Loucy (cell line): ENCODE measurements around the gene JMJD8.

ENCODE experiments used
- H2AFZ ChIP-seq: fragments of 200-600 bp; sonication (generic); 2 replicates; pipeline ENCODE4 v1.6.0; 2016; ENCODE audit warnings: antibody characterized with exemption, mild to moderate bottlenecking, low read length, moderate library complexity
- H3F3A ChIP-seq: fragments of 200-600 bp; 2 replicates; pipeline ENCODE4 v1.6.0; 2016; ENCODE audit warnings: antibody characterized with exemption, low read depth, mild to moderate bottlenecking
- H3K27me3 ChIP-seq: fragments of 200-600 bp; sonication (generic); 2 replicates; pipeline ENCODE4 v1.6.1; 2014; ENCODE audit warnings: low read length, mild to moderate bottlenecking; ENCODE audit not compliant: insufficient read depth, poor library complexity, severe bottlenecking
- H3K36me3 ChIP-seq: fragments of 200-600 bp; sonication (generic); 2 replicates; pipeline ENCODE4 v1.6.1; 2016; ENCODE audit warnings: low read length; ENCODE audit not compliant: insufficient read depth
- H3K4me1 ChIP-seq: fragments of 200-600 bp; sonication (generic); 2 replicates; pipeline ENCODE4 v1.5.1; 2014; ENCODE audit warnings: low read length, mild to moderate bottlenecking; ENCODE audit not compliant: insufficient read depth, poor library complexity, severe bottlenecking
- H3K4me2 ChIP-seq: fragments of 200-600 bp; sonication (generic); 2 replicates; pipeline ENCODE4 v1.6.0; 2014; ENCODE audit warnings: antibody characterized with exemption, low read length, low read depth, mild to moderate bottlenecking; ENCODE audit not compliant: poor library complexity, severe bottlenecking
- H3K4me3 ChIP-seq: fragments of 200-600 bp; sonication (generic); 2 replicates; pipeline ENCODE4 v1.5.1; 2014; ENCODE audit warnings: low read length, mild to moderate bottlenecking, mixed read lengths; ENCODE audit not compliant: poor library complexity, severe bottlenecking
- H3K79me2 ChIP-seq: fragments of 200-600 bp; sonication (generic); 2 replicates; pipeline ENCODE4 v1.6.1; 2014; ENCODE audit warnings: low read length; ENCODE audit not compliant: insufficient read depth
- H3K9ac ChIP-seq: fragments of 200-600 bp; sonication (generic); 2 replicates; pipeline ENCODE4 v1.6.0; 2014; ENCODE audit warnings: mild to moderate bottlenecking, low read depth, low read length, moderate library complexity; ENCODE audit not compliant: poor library complexity, severe bottlenecking
- H3K9me2 ChIP-seq: fragments of 200-600 bp; sonication (generic); replicated peaks from 2 replicates; pipeline ENCODE4 v1.6.1; 2016; ENCODE audit warnings: low read depth, low read length, mixed read lengths
- H3K9me3 ChIP-seq: fragments of 200-600 bp; sonication (generic); 2 replicates; pipeline ENCODE4 v1.6.1; 2014; ENCODE audit warnings: mild to moderate bottlenecking, antibody characterized with exemption, low read length, low read depth; ENCODE audit not compliant: insufficient read depth
- H4K20me1 ChIP-seq: fragments of 200-600 bp; sonication (generic); 2 replicates; pipeline ENCODE4 v1.6.0; 2014; ENCODE audit warnings: antibody characterized with exemption, low read length, mild to moderate bottlenecking; ENCODE audit not compliant: insufficient read depth, poor library complexity, severe bottlenecking
- CTCF ChIP-seq: fragments of 200-600 bp; sonication (generic); conservative IDR thresholded peaks from 2 replicates; pipeline ENCODE4 v1.5.1; 2014; ENCODE audit warnings: mild to moderate bottlenecking, antibody characterized with exemption, low read length
- EZH2phosphoT487 ChIP-seq: fragments of 200-600 bp; IDR thresholded peaks from 2 replicates; pipeline ENCODE4 v1.6.1; 2018; ENCODE audit warnings: antibody characterized with exemption, mild to moderate bottlenecking, moderate library complexity, borderline replicate concordance

Gene JMJD8

DNA sequence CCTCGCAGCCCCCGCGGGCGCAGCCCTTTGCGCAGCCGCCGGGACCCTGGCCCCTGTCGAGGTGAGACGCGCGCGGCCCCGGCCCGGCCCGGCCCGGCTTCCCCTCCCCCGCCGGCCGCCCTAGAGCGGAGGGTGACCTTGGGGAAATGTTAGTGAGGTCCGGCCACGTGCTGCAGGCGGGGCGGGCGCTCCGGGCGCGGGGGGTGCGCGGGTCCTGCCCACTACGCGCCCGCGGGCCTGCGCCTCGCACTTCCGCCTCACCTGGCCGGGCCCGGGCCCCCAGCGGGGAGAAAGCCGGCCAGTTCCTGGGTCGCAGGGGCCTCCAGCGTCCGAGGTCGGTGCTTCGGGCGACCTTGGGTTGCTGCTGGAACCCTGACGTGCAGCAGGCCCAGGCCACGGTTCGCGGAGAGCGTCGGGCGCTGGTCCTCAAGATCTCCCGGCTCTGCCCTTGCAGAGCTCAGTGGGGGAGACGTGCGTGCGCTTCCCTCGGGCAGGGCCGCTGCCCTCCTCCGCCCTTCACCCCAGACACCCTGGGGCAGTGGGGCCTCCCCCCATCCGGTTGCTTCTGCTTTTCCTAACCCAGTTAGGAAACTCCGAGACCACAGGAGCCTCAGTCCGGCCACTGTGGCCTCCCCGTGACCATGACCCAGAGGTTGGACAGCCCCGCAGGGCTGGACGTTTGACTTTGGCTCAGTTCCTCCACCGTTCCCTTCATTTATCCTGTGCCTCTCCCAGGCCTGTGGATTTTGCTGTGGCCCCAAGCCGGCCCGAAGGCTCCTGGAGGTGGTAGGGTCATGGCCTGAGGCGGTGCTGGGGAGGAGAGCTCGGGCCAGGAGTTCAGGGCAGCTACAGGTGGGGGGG lies 41.7 kb downstream of the JMJD8 start:
- H4K20me1 ChIP-seq: no peaks in the 10 kb centered on the region
- no peak overlapping the region; the same call in 1 of the 2 replicates for H2AFZ ChIP-seq
- no peaks in the 10 kb centered on the region for H3F3A ChIP-seq
- no peak for TF ChIP-seq EZH2phosphoT487
- TF ChIP-seq CTCF: no peak
- H3K4me3 ChIP-seq: peak overlapping the region; percentile 82
- peak overlapping the region; percentile 76 for H3K4me2 ChIP-seq
- H3K79me2 ChIP-seq: peaks cover 5% of the 10 kb centered on the region; the same call in 1 of the 2 replicates
- no peaks in the 10 kb centered on the region for H3K9me3 ChIP-seq
- no peaks in the 10 kb centered on the region for H3K9me2 ChIP-seq
- peak overlapping the region; percentile 62 for H3K9ac ChIP-seq
- no peaks in the 10 kb centered on the region for H3K27me3 ChIP-seq
- peaks cover 6% of the 10 kb centered on the region for H3K4me1 ChIP-seq
- no peaks in the 10 kb centered on the region for H3K36me3 ChIP-seq

DNA sequence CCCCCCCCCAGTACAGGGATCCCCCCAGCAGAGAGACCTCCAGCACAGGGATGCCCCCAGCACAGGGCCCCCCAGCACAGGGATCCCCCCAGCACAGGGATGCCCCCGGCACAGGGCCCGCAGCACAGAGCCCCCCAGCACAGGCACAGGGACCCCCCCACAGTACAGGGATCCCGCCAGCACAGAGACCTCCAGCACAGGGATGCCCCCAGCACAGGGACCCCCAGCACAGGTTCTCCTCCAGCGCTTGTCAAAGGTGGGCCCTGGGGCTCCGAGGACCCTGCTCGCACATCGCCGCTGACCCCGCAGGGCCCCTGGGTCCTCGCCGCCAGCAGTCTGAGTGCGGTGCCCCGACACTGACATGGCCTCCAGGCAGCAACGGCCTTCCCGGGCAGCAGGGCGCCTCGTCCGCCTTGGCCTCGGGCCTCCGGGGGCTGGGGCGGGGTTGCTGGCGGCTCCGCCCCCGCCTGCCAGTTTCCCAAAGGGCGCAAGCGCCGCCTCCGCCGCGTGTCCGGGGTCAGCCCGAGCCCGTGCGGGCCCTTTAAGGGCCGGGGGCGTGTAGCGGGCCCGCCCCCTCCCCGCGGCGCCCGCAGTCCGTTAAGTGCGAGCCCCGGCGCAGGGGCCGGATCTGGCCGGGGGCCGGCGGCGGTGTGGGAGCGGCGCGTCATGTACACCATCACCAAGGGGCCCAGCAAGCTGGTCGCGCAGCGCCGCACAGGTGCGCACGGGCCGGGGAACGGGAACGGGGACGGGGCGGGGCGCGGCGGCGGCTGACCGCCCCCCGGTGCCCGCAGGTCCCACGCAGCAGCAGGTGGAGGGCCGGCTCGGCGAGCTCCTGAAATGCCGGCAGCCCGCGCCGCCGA lies 42.6 kb downstream of the JMJD8 start, which contains the start of gene MCRIP2:
MCRIP2 (plus strand) TSS at position 503 of the 863 bp plus-strand sequence; CDS start at position 667, 164 bp downstream.
- Histone ChIP-seq H3K9me3 (no peaks in the 10 kb centered on the region), H3K36me3 (no peaks in the 10 kb centered on the region), H4K20me1 (no peaks in the 10 kb centered on the region), H3K27me3 (no peaks in the 10 kb centered on the region), H3K4me3 (peak within 1 kb of the TSS; percentile 82), H3K4me1 (peaks cover 6% of the 10 kb centered on the region), H3K4me2 (peak within 1 kb of the TSS; percentile 76), H3K79me2 (peaks cover 5% of the 10 kb centered on the region; the same call in 1 of the 2 replicates), H3K9me2 (no peaks in the 10 kb centered on the region), H3K9ac (peak within 1 kb of the TSS; percentile 91), H2AFZ (peak within 1 kb of the TSS; percentile 61; the same call in 1 of the 2 replicates), H3F3A (no peaks in the 10 kb centered on the region)
- TF ChIP-seq EZH2phosphoT487 (no peak), CTCF (no peak)

- Histone ChIP-seq H3K79me2 (peaks cover 8% of the 10 kb centered on the region; the same call in 1 of the 2 replicates), H3K27me3 (no peaks in the 10 kb centered on the region), H3K4me1 (peaks cover 6% of the 10 kb centered on the region), H3F3A (no peaks in the 10 kb centered on the region), H3K36me3 (no peaks in the 10 kb centered on the region), H3K4me2 (peak overlapping the region; percentile 76), H3K4me3 (peak overlapping the region; percentile 82), H3K9ac (peak overlapping the region; percentile 91), H3K9me3 (no peaks in the 10 kb centered on the region), H4K20me1 (no peaks in the 10 kb centered on the region), H2AFZ (no peak overlapping the region), H3K9me2 (no peaks in the 10 kb centered on the region)
- TF ChIP-seq CTCF (no peak), EZH2phosphoT487 (no peak)
These were observed 43.5 kb downstream of the JMJD8 start for GRCh38 chr16:640614-641013.
